K562 (cell line): ENCODE results near the gene IMMP2L. TPM values are rescaled to one million over a fixed set of nuclear protein-coding genes. Genes with fewer than 3 reads are reported as not detected.

Source experiments
- ATAC-seq: fragments of 200-7000 bp; cut with Tn5 transposase; 3 replicates; pipeline ENCODE4 v1.9.1; 2020; ENCODE audit warnings: moderate library complexity
- BruUV-seq: library from RNA; stranded (reverse); fragments of 400-500 nt; replicated peaks from 2 replicates; lab custom pipeline; 2021; lab: Mats Ljungman, UMichigan
- CTCF ChIA-PET: fragments of 300-600 bp; formaldehyde crosslinking; extraction: SDS; loops from one replicate; lab custom pipeline; 2021; ENCODE audit warnings: low intra/inter-chr PET ratio; lab: Yijun Ruan, JAX
- POLR2A ChIA-PET: fragments of 300-600, 350-650 bp; sonication (Branson Sonifier 250); formaldehyde crosslinking; extraction: SDS; loops from one replicate; lab custom pipeline; 2021; ENCODE audit warnings: antibody characterized with exemption, inconsistent platforms; lab: Yijun Ruan, JAX
- DNase-seq, 4 experiments: peaks; one replicate each; pipeline versions ENCODE4 v3.0.0 to v3.0.0-alpha.2; 2011 to 2018; ENCODE audit warnings: low spot score in 3 of 4, mixed read lengths in 3 of 4; ENCODE audit errors: extremely low read depth in 1 of 4
- FAIRE-seq: peaks from 2 replicates; lab custom pipeline; 2011; peaks lifted over from hg19 to GRCh38; lab: Jason Lieb, UNC
- H2AFZ ChIP-seq: 2 replicates; pipeline ENCODE4 v1.6.0; 2011; ENCODE audit warnings: low read depth, low read length, control low read depth, inconsistent platforms
- H3K27ac ChIP-seq: fragments of 200-600 bp; 3 replicates; pipeline ENCODE4 v1.8.0; 2011; ENCODE audit warnings: low read depth, mild to moderate bottlenecking, control low read depth, inconsistent platforms, low read length, moderate library complexity, mixed read lengths; ENCODE audit errors: extremely low read depth
- H3K27me3 ChIP-seq, 2 experiments: fragments of 300-600 bp in 1 of 2; 2 replicates in 1 of 2; 3 replicates in 1 of 2; pipeline versions ENCODE4 v1.6.0 to v1.8.0; 2011; ENCODE audit warnings: inconsistent platforms in 2 of 2, low read length in 2 of 2, mild to moderate bottlenecking in 1 of 2, mixed read lengths in 1 of 2, moderate library complexity in 1 of 2; ENCODE audit not compliant: control insufficient read depth in 2 of 2, insufficient read depth in 2 of 2
- H3K36me3 ChIP-seq: fragments of 300-600 bp; 3 replicates; pipeline ENCODE4 v1.8.0; 2011; ENCODE audit warnings: mild to moderate bottlenecking, low read length, inconsistent platforms; ENCODE audit not compliant: control insufficient read depth, insufficient read depth
- H3K4me1 ChIP-seq, 2 experiments: fragments of 200-600 bp in 1 of 2; replicated peaks in 1 of 2; 2 replicates in 1 of 2; 3 replicates in 1 of 2; pipeline versions ENCODE4 v1.5.1 to v1.8.0; 2011; ENCODE audit warnings: inconsistent platforms in 2 of 2, low read length in 2 of 2, mild to moderate bottlenecking in 1 of 2, mixed read lengths in 1 of 2, moderate library complexity in 1 of 2; ENCODE audit not compliant: control insufficient read depth in 2 of 2, insufficient read depth in 2 of 2
- H3K4me2 ChIP-seq: 2 replicates; pipeline ENCODE4 v1.6.1; 2011; ENCODE audit warnings: low read length, control low read depth, inconsistent platforms, mixed read lengths; ENCODE audit not compliant: insufficient read depth
- H3K4me3 ChIP-seq: fragments of 200-600 bp; sonication (generic), shearing (Covaris generic); 2 replicates; pipeline ENCODE4 v1.5.1; 2016; ENCODE audit warnings: control low read depth, inconsistent platforms
- H3K79me2 ChIP-seq: fragments of 200-600 bp; 3 replicates; pipeline ENCODE4 v1.8.0; 2011; ENCODE audit warnings: low read length, inconsistent platforms; ENCODE audit not compliant: control insufficient read depth, insufficient read depth
- H3K9ac ChIP-seq, 2 experiments: 2 replicates each; pipeline versions ENCODE4 v1.6.0 to v1.6.1; 2011; ENCODE audit warnings: low read depth in 2 of 2, low read length in 2 of 2, control low read depth in 1 of 2, inconsistent platforms in 1 of 2, mild to moderate bottlenecking in 1 of 2, mixed read lengths in 1 of 2; ENCODE audit not compliant: insufficient read depth in 1 of 2
- H3K9me1 ChIP-seq: one replicate; pipeline ENCODE4 v1.6.0; 2011; ENCODE audit warnings: inconsistent platforms, mild to moderate bottlenecking, low read length, moderate library complexity; ENCODE audit not compliant: control insufficient read depth, insufficient read depth
- H3K9me3 ChIP-seq: replicated peaks from 2 replicates; pipeline ENCODE4 v1.5.1; 2011; ENCODE audit warnings: low read depth, low read length, inconsistent platforms; ENCODE audit not compliant: control insufficient read depth, insufficient read depth
- H4K20me1 ChIP-seq: replicated peaks from 2 replicates; pipeline ENCODE4 v1.6.1; 2011; ENCODE audit warnings: low read length, inconsistent platforms, mixed read lengths; ENCODE audit not compliant: control insufficient read depth, insufficient read depth
- C11orf30 ChIP-seq: fragments of 450-650 bp; IDR thresholded peaks from 2 replicates; pipeline ENCODE4 v1.6.1; 2016; ENCODE audit warnings: low read depth, mild to moderate bottlenecking
- EHMT2 ChIP-seq: fragments of 450-650 bp; IDR thresholded peaks from 2 replicates; pipeline ENCODE4 v1.6.1; 2018; ENCODE audit warnings: antibody characterized with exemption
- MAFF ChIP-seq: IDR thresholded peaks from 2 replicates; pipeline ENCODE4 v1.6.1; 2012; ENCODE audit warnings: low read length, improper control_type of control experiment
- NONO ChIP-seq, 2 experiments: fragments of 200-400 bp in 1 of 2; fragments of 450-650 bp in 1 of 2; formaldehyde crosslinking in 1 of 2; IDR thresholded peaks; 2 replicates each; pipeline ENCODE4 v1.6.1; 2017; ENCODE audit warnings: low read depth in 2 of 2, mild to moderate bottlenecking in 2 of 2, moderate library complexity in 2 of 2, low read length in 1 of 2
- RREB1 ChIP-seq: fragments of 250-450 bp; sonication (Bioruptor Pico); IDR thresholded peaks from 2 replicates; pipeline ENCODE4 v1.4.0; 2020
- SETDB1 ChIP-seq: IDR thresholded peaks from one replicate; pipeline ENCODE4 v1.6.1; 2012; ENCODE audit warnings: low read length, control low read depth, inconsistent platforms
- ZNF316 ChIP-seq: fragments of 450-650 bp; IDR thresholded peaks from 2 replicates; pipeline ENCODE4 v1.6.1; 2016
- ZNF518B ChIP-seq: fragments of 250-450 bp; sonication (Bioruptor Pico); IDR thresholded peaks from 2 replicates; pipeline ENCODE4 v1.5.0; 2021; ENCODE audit warnings: mild to moderate bottlenecking, moderate library complexity
- ZNF639 ChIP-seq, 2 experiments: fragments of 200-800 bp in 1 of 2; sonication (Bioruptor generic) in 1 of 2; sonication (generic) in 1 of 2; formaldehyde crosslinking in 1 of 2; IDR thresholded peaks in 1 of 2; conservative IDR thresholded peaks in 1 of 2; 2 replicates each; pipeline versions ENCODE4 v1.5.0 to v1.6.1; 2016 to 2020; ENCODE audit warnings: missing compliant biosample characterization in 1 of 2, missing genetic modification characterization in 1 of 2, missing genetic modification reagents in 1 of 2
- WGBS: fragments of 100-300 bp; shearing (Covaris generic); methylation state at CpG from one replicate; pipeline ENCODE4 v1.1.6; 2016; ENCODE audit warnings: low coverage, mixed read lengths; ENCODE audit not compliant: insufficient coverage; ENCODE audit errors: missing lambda C conversion rate; 5-methylcytosine and 5-hydroxymethylcytosine counted together
- in situ Hi-C: fragments of 300-500 bp; cut with MboI; formaldehyde crosslinking; loops from 4 replicates; pipeline ENCODE4 v1.15.0; 2018; ENCODE audit warnings: inconsistent platforms, mixed read lengths
- intact Hi-C: fragments of 100-400 bp; cut with micrococcal nuclease; formaldehyde crosslinking; loops from 2 replicates; pipeline ENCODE4 v1.14.2; 2022
- polyA plus RNA-seq, 8 experiments: library from polyadenylated mRNA; depleted of rRNA in 4 of 8; stranded (reverse) in 5 of 8; unstranded in 3 of 8; fragments of >200 nt; fragmentation: Nextera tagmentation in 2 of 8; fragmentation: Illumina TruSeq in 1 of 8; extraction: Ambion mirVana in 2 of 8; extraction: Trizol in 1 of 8; gene quantifications; 2 replicates each; pipeline versions ENCODE4 v1.2.1 to v1.2.3, GENCODE V29; 2011 to 2014; ENCODE audit warnings: inconsistent platforms in 1 of 8, missing spikeins in 1 of 8
- total RNA-seq, 7 experiments: library from RNA; depleted of rRNA in 6 of 7; stranded (reverse); fragments of >200 nt in 6 of 7; fragmentation: Illumina TruSeq in 2 of 7; extraction: Trizol in 2 of 7; gene quantifications; 2 replicates each; pipeline versions ENCODE4 v1.2.1 to v1.2.3, GENCODE V29; 2011 to 2021; ENCODE audit warnings: low replicate concordance in 1 of 7

The IMMP2L gene
- total and polyA plus RNA-seq, 9 of the 15 experiments (the other 6 are each of a cell fraction or from before 2014, with no cell fraction given): 29.7 to 116 (median 53.0) TPM

- no peak for TF ChIP-seq ZNF518B (CRISPR knock-in tag)
- TF ChIP-seq, all 486 proteins: peak for 0
Measured at GRCh38 chr7:111301891-111302290, 260.4 kb downstream of the IMMP2L start (continued).

GRCh38 chr7:111294494-111294893, 267.8 kb downstream of the IMMP2L start:
- ChIA-PET POLR2A (no interaction called here), CTCF (no interaction called here)
- Histone ChIP-seq H3K4me2 (no peak overlapping the region), H3K9ac (no peak overlapping the region), H3K4me1 (peaks cover 0 to 4% of the 10 kb centered on the region in 2 experiments; a peak in 3 of 5 replicates), H3K9me1 (no peaks in the 10 kb centered on the region), H3K36me3 (no peaks in the 10 kb centered on the region), H3K27me3 (no peaks in the 10 kb centered on the region), H2AFZ (no peak overlapping the region), H4K20me1 (no peaks in the 10 kb centered on the region), H3K79me2 (peaks cover 11% of the 10 kb centered on the region; the same call in 2 of the 3 replicates), H3K4me3 (no peak overlapping the region), H3K27ac (no peak overlapping the region), H3K9me3 (no peaks in the 10 kb centered on the region)
- DNase-seq: no peak
- TF ChIP-seq MAFF: peak; percentile 52
- TF ChIP-seq EHMT2: no peak
- no peak for TF ChIP-seq RREB1 (CRISPR knock-in tag)
- no peak for TF ChIP-seq NONO (IDR thresholded peaks at IDR 0.05; ENCODE audit: low read depth in 2 of 2, low read length in 1 of 2)
- TF ChIP-seq ZNF316: peak; percentile 74
- no peak for TF ChIP-seq ZNF639 (CRISPR knock-in tag; conservative IDR thresholded peaks at IDR 0.05 in 1 of 2, IDR thresholded peaks at IDR 0.05 in 1 of 2)
- peak; percentile 70; the same call in 1 of the 2 replicates for TF ChIP-seq C11orf30
- TF ChIP-seq SETDB1: no peak
- WGBS: 50% methylated on average over 4 of the region's 4 CpGs
- ATAC-seq: no peak
- BruUV-seq: no TSS peak
- in situ Hi-C loops: no loop called here
- intact Hi-C loops: no loop called here
- no peak for FAIRE-seq
